IMR-90 (cell line): ENCODE data around the gene AMER2.

Source experiments
- CEBPB ChIP-seq: IDR thresholded peaks from 2 replicates; pipeline ENCODE4 v1.6.1; 2012; ENCODE audit warnings: low read depth, low read length, improper control_type of control experiment
- MAZ ChIP-seq: IDR thresholded peaks from 2 replicates; pipeline ENCODE4 v1.6.1; 2012; ENCODE audit warnings: low read depth, mild to moderate bottlenecking, low read length, improper control_type of control experiment, moderate library complexity, borderline replicate concordance
- NFE2L2 ChIP-seq: fragments of 150-350 bp; IDR thresholded peaks from 2 replicates; pipeline ENCODE4 v1.6.1; 2016; ENCODE audit warnings: low read depth, mild to moderate bottlenecking, low read length
- POLR2A ChIP-seq: IDR thresholded peaks from 2 replicates; pipeline ENCODE4 v1.6.1; 2012; ENCODE audit warnings: mild to moderate bottlenecking, low read depth, low read length
- RCOR1 ChIP-seq: IDR thresholded peaks from 2 replicates; pipeline ENCODE4 v1.6.1; 2012; ENCODE audit warnings: mild to moderate bottlenecking, low read length, improper control_type of control experiment; ENCODE audit not compliant: insufficient replicate concordance
- TF ChIP-seq, protein P1 (sequence below): fragments of 150-350 bp; IDR thresholded peaks from 2 replicates; pipeline ENCODE4 v1.6.1; 2017; ENCODE audit warnings: mild to moderate bottlenecking, antibody characterized with exemption, low read length, low read depth
- TF ChIP-seq, protein P2 (sequence below): conservative IDR thresholded peaks from 2 replicates; pipeline ENCODE4 v1.5.1; 2012; ENCODE audit warnings: mild to moderate bottlenecking, low read depth, low read length, improper control_type of control experiment

DNA sequence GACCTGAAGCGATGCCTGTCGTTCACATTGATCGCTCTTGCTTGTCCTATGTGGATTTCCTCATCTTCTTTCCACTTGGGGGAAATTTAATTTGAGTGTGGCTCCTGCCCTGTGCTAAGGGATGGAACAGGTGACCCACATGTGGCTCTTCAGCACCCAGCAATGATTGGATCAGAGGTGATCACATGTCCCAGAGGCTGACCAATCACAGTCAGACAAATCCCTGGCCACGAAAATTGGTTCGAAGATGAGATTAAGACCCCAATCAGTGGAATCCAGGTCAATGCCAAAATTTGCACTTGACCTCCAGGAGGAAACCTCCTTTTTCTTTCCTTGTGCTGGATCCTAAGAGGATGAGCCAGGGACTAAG is 23.7 kb downstream of the AMER2 start:
- TF ChIP-seq RCOR1 (no peak), POLR2A (no peak), NFE2L2 (no peak), CEBPB (no peak), MAZ (no peak)
- TF ChIP-seq, protein P1, sequence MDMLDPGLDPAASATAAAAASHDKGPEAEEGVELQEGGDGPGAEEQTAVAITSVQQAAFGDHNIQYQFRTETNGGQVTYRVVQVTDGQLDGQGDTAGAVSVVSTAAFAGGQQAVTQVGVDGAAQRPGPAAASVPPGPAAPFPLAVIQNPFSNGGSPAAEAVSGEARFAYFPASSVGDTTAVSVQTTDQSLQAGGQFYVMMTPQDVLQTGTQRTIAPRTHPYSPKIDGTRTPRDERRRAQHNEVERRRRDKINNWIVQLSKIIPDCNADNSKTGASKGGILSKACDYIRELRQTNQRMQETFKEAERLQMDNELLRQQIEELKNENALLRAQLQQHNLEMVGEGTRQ: no peak
- TF ChIP-seq, protein P2, sequence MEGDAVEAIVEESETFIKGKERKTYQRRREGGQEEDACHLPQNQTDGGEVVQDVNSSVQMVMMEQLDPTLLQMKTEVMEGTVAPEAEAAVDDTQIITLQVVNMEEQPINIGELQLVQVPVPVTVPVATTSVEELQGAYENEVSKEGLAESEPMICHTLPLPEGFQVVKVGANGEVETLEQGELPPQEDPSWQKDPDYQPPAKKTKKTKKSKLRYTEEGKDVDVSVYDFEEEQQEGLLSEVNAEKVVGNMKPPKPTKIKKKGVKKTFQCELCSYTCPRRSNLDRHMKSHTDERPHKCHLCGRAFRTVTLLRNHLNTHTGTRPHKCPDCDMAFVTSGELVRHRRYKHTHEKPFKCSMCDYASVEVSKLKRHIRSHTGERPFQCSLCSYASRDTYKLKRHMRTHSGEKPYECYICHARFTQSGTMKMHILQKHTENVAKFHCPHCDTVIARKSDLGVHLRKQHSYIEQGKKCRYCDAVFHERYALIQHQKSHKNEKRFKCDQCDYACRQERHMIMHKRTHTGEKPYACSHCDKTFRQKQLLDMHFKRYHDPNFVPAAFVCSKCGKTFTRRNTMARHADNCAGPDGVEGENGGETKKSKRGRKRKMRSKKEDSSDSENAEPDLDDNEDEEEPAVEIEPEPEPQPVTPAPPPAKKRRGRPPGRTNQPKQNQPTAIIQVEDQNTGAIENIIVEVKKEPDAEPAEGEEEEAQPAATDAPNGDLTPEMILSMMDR: no peak
